ENCODE measurements around the gene FBXO30.

Gene FBXO30

GRCh38 chr6:145836772-145837171 lies 22.2 kb upstream of the FBXO30 start:
- no peak for TF ChIP-seq CTCF (conservative IDR thresholded peaks at IDR 0.05; ENCODE audit: control insufficient read depth, insufficient read depth, low read depth, low read length)
- no peak overlapping the region for H3K4me3 ChIP-seq (ENCODE audit: control insufficient read depth, low read depth, low read length)
- DNase-seq (ENCODE audit: low read depth), result no peak

- no peak overlapping the region for H3K4me3 ChIP-seq (ENCODE audit: control insufficient read depth, low read depth, low read length)
- no peak for TF ChIP-seq CTCF (conservative IDR thresholded peaks at IDR 0.05; ENCODE audit: control insufficient read depth, insufficient read depth, low read depth, low read length)
- peak; percentile 78 for DNase-seq (ENCODE audit: low read depth)
These were observed 21.6 kb upstream of the FBXO30 start for GRCh38 chr6:145836170-145836569.

GRCh38 chr6:145830612-145831011 lies 16.0 kb upstream of the FBXO30 start:
- DNase-seq (ENCODE audit: low read depth), result no peak
- no peak for TF ChIP-seq CTCF (conservative IDR thresholded peaks at IDR 0.05; ENCODE audit: control insufficient read depth, insufficient read depth, low read depth, low read length)
- H3K4me3 ChIP-seq (ENCODE audit: control insufficient read depth, low read depth, low read length), result no peak overlapping the region

GRCh38 chr6:145829950-145830349 lies 15.4 kb upstream of the FBXO30 start:
- no peak for DNase-seq (ENCODE audit: low read depth)
- no peak for TF ChIP-seq CTCF (conservative IDR thresholded peaks at IDR 0.05; ENCODE audit: control insufficient read depth, insufficient read depth, low read depth, low read length)
- no peak overlapping the region for H3K4me3 ChIP-seq (ENCODE audit: control insufficient read depth, low read depth, low read length)

GRCh38 chr6:145829102-145829501 lies 14.5 kb upstream of the FBXO30 start:
- no peak for TF ChIP-seq CTCF (conservative IDR thresholded peaks at IDR 0.05; ENCODE audit: control insufficient read depth, insufficient read depth, low read depth, low read length)
- DNase-seq (ENCODE audit: low read depth), result no peak
- H3K4me3 ChIP-seq (ENCODE audit: control insufficient read depth, low read depth, low read length), result no peak overlapping the region

- TF ChIP-seq CTCF (conservative IDR thresholded peaks at IDR 0.05; ENCODE audit: control insufficient read depth, insufficient read depth, low read depth, low read length), result no peak
- H3K4me3 ChIP-seq (ENCODE audit: control insufficient read depth, low read depth, low read length), result no peak overlapping the region
These were observed 9.7 kb upstream of the FBXO30 start for GRCh38 chr6:145824344-145824743.

GRCh38 chr6:145823328-145823944 lies 8.8 kb upstream of the FBXO30 start:
- no peak overlapping the region for H3K4me3 ChIP-seq (ENCODE audit: control insufficient read depth, low read depth, low read length)
- TF ChIP-seq CTCF (conservative IDR thresholded peaks at IDR 0.05; ENCODE audit: control insufficient read depth, insufficient read depth, low read depth, low read length), result no peak
- DNase-seq (ENCODE audit: low read depth), result no peak

More at GRCh38 chr6:145824344-145824743, 9.7 kb upstream of the FBXO30 start:
- no peak for DNase-seq (ENCODE audit: low read depth)

Measured in fibroblast of mammary gland (primary cell).